ENCODE results near the gene PLCXD1. TPM values are rescaled to one million over a fixed set of nuclear protein-coding genes. Genes with fewer than 3 reads are reported as not detected.
"Not testable (repeated sequence)": the region's sequence is repeated elsewhere in the genome, so short reads cannot be mapped to it uniquely, and the experiment has no call there.

The PLCXD1 gene
- total RNA-seq, 1 donor: 9.5 TPM

GRCh38 chrX:320126-320783 is 39.1 kb downstream of the PLCXD1 start:
- TF ChIP-seq CTCF (IDR thresholded peaks at IDR 0.05; ENCODE audit: insufficient read depth, low read length): no peak
- DNase-seq (ENCODE audit: low read depth): no peak
- H3K4me3 ChIP-seq (ENCODE audit: low read depth, low read length): peak overlapping the region; percentile 92

DNA sequence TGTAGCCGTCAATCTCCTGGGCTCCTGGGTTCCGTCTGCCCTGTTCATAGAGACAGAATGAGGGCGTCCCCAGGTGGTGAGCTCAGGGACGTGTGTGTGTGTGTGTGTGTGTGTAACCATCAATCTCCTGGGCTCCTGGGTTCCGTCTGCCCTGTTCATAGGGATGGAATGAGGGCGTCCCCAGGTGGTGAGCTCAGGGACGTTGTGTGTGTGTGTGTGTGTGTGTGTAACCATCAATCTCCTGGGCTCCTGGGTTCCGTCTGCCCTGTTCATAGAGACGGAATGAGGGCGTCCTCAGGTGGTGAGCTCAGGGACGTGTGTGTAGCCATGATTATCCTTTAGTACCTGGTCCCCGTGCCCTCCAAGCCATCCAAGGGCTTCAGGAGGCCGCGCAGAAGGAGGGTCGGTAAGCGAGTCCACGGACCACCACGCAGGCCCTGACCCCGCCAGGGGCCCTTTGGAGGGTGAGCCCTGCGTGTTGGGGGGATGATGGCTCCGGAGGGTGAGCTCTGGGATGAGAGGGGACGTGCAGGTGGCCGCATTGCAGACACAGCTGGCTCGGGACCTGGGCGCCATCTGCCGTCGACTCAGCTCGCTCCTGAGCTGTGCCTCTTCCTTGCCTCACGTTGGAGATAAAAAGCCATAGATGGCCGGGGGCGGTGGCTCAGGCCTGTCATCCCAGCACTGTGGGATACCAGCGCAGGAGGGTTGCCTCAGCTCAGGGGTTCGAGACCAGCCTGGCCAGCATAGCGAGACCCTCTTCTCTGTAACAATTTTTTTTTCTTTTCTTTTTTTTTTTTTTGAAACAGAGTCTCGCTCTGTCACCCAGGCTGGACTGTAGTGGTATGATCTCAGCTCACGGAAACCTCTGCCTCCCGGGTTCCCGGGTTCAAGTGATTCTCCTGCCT is 42.8 kb downstream of the PLCXD1 start:
- DNase-seq (ENCODE audit: low read depth): peak; percentile 63
- H3K4me3 ChIP-seq (ENCODE audit: low read depth, low read length): no peak overlapping the region
- peak; percentile 7 for TF ChIP-seq CTCF (IDR thresholded peaks at IDR 0.05; ENCODE audit: insufficient read depth, low read length)

GRCh38 chrX:324664-325063 is 43.5 kb downstream of the PLCXD1 start:
- H3K4me3 ChIP-seq (ENCODE audit: low read depth, low read length); DNase-seq (ENCODE audit: low read depth): not testable (repeated sequence)

GRCh38 chrX:327660-328126 is 46.5 kb downstream of the PLCXD1 start:
- no peak for DNase-seq (ENCODE audit: low read depth)
- TF ChIP-seq CTCF (IDR thresholded peaks at IDR 0.05; ENCODE audit: insufficient read depth, low read length): no peak
- H3K4me3 ChIP-seq (ENCODE audit: low read depth, low read length): no peak overlapping the region

DNA sequence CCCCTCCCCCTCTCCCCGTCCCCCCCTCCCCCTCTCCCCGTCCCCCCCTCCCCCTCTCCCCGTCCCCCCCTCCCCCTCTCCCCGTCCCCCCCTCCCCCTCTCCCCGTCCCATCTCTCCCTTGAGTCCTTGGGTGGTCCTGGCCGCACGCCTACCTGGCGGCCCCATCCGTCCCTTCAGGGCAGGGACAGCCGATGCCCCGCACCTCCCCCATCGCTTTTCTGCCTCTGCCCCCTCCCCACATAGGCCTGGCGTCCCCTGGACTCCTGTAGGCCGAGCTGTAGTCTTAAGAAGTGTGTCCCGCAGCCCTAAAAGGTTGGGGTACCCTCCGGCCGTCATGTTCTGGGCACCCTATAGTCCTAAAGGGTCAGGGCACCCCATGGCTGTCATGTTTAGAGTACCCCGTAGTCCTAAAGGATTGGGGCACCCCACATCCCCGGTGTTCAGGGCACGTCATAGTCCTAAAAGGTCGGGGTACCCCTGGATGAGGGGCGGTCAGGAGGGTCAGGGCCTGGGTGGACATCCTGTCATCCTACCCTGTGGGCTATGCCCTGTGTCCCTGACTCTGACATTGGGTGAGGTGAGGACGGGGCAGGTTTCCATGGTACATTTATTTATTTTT is 48.2 kb downstream of the PLCXD1 start:
- H3K4me3 ChIP-seq (ENCODE audit: low read depth, low read length): no peak overlapping the region
- DNase-seq (ENCODE audit: low read depth): no peak
- TF ChIP-seq CTCF (IDR thresholded peaks at IDR 0.05; ENCODE audit: insufficient read depth, low read length): no peak

DNA sequence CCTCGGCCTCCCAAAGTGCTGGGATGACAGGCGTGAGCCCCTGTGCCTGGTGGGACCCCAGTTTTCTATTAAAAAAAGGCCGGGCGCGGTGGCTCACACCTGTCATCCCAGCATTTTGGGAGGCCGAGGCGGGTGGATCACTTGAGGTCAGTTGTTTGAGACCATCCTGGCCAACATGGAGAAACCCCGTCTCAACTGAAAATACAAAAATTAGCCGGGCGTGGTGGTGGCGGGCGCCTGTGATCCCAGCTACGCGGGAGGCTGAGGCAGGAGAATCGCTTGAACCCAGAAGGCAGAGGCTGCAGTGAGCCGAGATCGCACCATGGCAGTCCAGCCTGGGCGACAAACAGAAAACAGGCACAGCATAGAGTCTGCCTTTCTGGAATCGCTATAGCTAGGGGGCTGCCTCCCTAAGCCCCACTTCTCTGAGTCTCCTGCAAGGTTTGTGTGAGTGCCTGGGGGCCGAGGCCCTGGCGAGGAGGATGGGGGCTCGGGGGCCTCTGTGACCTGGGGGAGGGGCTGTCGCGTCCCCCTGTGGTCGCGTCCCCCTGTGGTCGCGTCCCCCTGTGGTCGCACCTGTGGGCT is 49.1 kb downstream of the PLCXD1 start:
- not testable (repeated sequence) for DNase-seq (ENCODE audit: low read depth)

DNA sequence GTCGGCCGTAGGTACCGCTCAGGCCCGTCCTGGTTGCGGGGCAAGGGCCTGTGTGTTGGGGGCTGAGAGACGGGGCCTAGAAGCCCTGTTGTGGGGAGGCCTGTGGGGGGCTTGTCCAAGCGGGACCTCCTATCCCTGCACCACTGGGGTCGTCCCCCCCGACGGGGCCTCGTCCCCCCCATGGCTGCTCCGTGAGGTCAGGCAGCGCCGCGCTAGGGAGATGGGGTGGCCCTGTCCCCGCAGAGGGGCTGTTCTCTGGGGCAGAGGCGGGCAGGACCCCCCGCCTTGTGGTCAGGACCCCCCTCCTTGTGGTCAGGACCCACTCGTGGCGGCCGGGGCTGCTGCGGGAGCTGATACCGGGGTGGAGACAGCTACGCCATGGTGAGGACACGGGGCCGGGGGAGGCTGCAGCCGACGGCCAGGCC is 49.6 kb downstream of the PLCXD1 start:
- H3K4me3 ChIP-seq (ENCODE audit: low read depth, low read length): no peak overlapping the region
- DNase-seq (ENCODE audit: low read depth): no peak
- TF ChIP-seq CTCF (IDR thresholded peaks at IDR 0.05; ENCODE audit: insufficient read depth, low read length): no peak

More for the DNA sequence above, 49.1 kb downstream of the PLCXD1 start:
- not testable (repeated sequence) for H3K4me3 ChIP-seq (ENCODE audit: low read depth, low read length)
